Transverse colon (tissue), 4 donors: ENCODE measurements around the gene LYRM4. TPM values are rescaled to one million over a fixed set of nuclear protein-coding genes. Genes with fewer than 3 reads are reported as not detected.

Experiments used
- DNase-seq: peaks from one replicate; pipeline ENCODE4 v3.0.0-alpha.2; 2019
- H3K27ac ChIP-seq, 4 donors: fragments of 200-600 bp; sonication (generic); 2 replicates each; pipeline ENCODE4 v1.5.1; 2016 to 2018; ENCODE audit warnings: inconsistent platforms in 4 of 4
- H3K27me3 ChIP-seq: fragments of 200-600 bp; sonication (generic); 2 replicates; pipeline ENCODE4 v1.5.1; 2017; ENCODE audit warnings: inconsistent platforms
- H3K36me3 ChIP-seq, 4 donors: fragments of 200-600 bp; sonication (generic); 2 replicates each; pipeline ENCODE4 v1.5.1; 2017 to 2019; ENCODE audit warnings: inconsistent platforms in 4 of 4
- H3K4me1 ChIP-seq, 4 donors: fragments of 200-600 bp; sonication (generic); 2 replicates each; pipeline ENCODE4 v1.5.1; 2017 to 2020; ENCODE audit warnings: inconsistent platforms in 4 of 4
- H3K4me3 ChIP-seq, 4 donors: fragments of 200-600 bp; sonication (generic); 1 replicate in 1 of 4; 2 replicates in 3 of 4; pipeline versions ENCODE4 v1.5.1 to v1.6.1; 2017 to 2019; ENCODE audit warnings: inconsistent platforms in 4 of 4
- H3K9me3 ChIP-seq, 2 donors: fragments of 200-600 bp; sonication (generic); 2 replicates each; pipeline ENCODE4 v1.5.1; 2017 to 2019; ENCODE audit warnings: inconsistent platforms in 2 of 2
- CTCF ChIP-seq, 5 experiments: fragments of 200-600 bp in 3 of 5; fragments of 450-650 bp in 2 of 5; sonication (generic) in 3 of 5; IDR thresholded peaks; 1 replicate in 2 of 5; 2 replicates in 3 of 5; pipeline ENCODE4 v1.5.1; 2016 to 2017; ENCODE audit warnings: antibody characterized with exemption in 5 of 5, inconsistent platforms in 3 of 5, mild to moderate bottlenecking in 2 of 5, moderate library complexity in 1 of 5
- EP300 ChIP-seq: sonication (generic); formaldehyde crosslinking; IDR thresholded peaks from one replicate; pipeline ENCODE4 v1.6.1; 2017; ENCODE audit warnings: antibody characterized with exemption, low read depth
- POLR2A ChIP-seq: fragments of 450-650 bp; IDR thresholded peaks from one replicate; pipeline ENCODE4 v1.6.1; 2016; ENCODE audit warnings: antibody characterized with exemption, mild to moderate bottlenecking, moderate library complexity
- POLR2AphosphoS5 ChIP-seq, 3 donors: sonication (generic); formaldehyde crosslinking; IDR thresholded peaks; one replicate each; pipeline ENCODE4 v1.6.1; 2016; ENCODE audit warnings: antibody characterized with exemption in 3 of 3
- WGBS, 2 donors: methylation state at CpG; one replicate each; pipeline ENCODE4 v1.1.5; 2018; ENCODE audit warnings: low coverage in 1 of 2; 5-methylcytosine and 5-hydroxymethylcytosine counted together
- in situ Hi-C, 4 donors: fragments of 200-750 bp; cut with MboI; loops; one replicate each; pipeline versions ENCODE4 v1.15.0 to v1.15.1; 2017; ENCODE audit warnings: low sequenced_read_pairs in 3 of 4, low pct_ligation_motif_present in 1 of 4, low pct_unique_long_range_greater_than_20kb in 1 of 4
- intact Hi-C: fragments of 100-400 bp; cut with DNase I; formaldehyde crosslinking; loops from one replicate; pipeline ENCODE4 v1.15.1; 2023; ENCODE audit warnings: low total_unique reads
- total RNA-seq, 4 donors: library from RNA; depleted of rRNA; stranded (reverse); fragments of >200 nt; gene quantifications; one replicate each; pipeline ENCODE4 v1.1.0, GENCODE V29; 2016

LYRM4 gene
- total RNA-seq, 4 donors from 2014 or later = 3.0 to 14.0 (median 6.9) TPM

GRCh38 chr6:5246141-5247097, 14.3 kb downstream of the LYRM4 start:
- Histone ChIP-seq H3K27ac (no peak overlapping the region), H3K4me1 (no peaks in the 10 kb centered on the region), H3K4me3 (no peak overlapping the region), H3K27me3 (no peaks in the 10 kb centered on the region), H3K36me3 (no peaks in the 10 kb centered on the region), H3K9me3 (no peaks in the 10 kb centered on the region)
- in situ Hi-C loops (no loop called here), intact Hi-C loops (no loop called here)
- WGBS, 2 donors = 87 to 95% methylated on average over 4 to 13 of the region's 13 CpGs
- no peak for DNase-seq
- no peak for TF ChIP-seq POLR2AphosphoS5 (IDR thresholded peaks at IDR 0.05)

- in situ Hi-C loops (no loop called here), intact Hi-C loops (no loop called here)
- Histone ChIP-seq H3K4me1 (no peaks in the 10 kb centered on the region), H3K4me3 (no peak overlapping the region), H3K27me3 (no peaks in the 10 kb centered on the region), H3K27ac (no peak overlapping the region), H3K9me3 (no peaks in the 10 kb centered on the region), H3K36me3 (no peaks in the 10 kb centered on the region)
- 94 to 96% methylated on average over 2 to 12 of the region's 12 CpGs for WGBS, 2 donors
- TF ChIP-seq CTCF (IDR thresholded peaks at IDR 0.05) (no peak), EP300 (no peak), POLR2AphosphoS5 (IDR thresholded peaks at IDR 0.05) (no peak), POLR2A (no peak)
- DNase-seq = no peak
These were observed 17.7 kb downstream of the LYRM4 start for GRCh38 chr6:5243069-5243468.

- WGBS, 2 donors = 92 to 93% methylated on average over 2 of the region's 2 CpGs
- H3K27me3 ChIP-seq = no peaks in the 10 kb centered on the region
- no peak for TF ChIP-seq CTCF (IDR thresholded peaks at IDR 0.05)
- TF ChIP-seq EP300 = no peak
- TF ChIP-seq POLR2A = no peak
- TF ChIP-seq POLR2AphosphoS5 (IDR thresholded peaks at IDR 0.05) = no peak
- no peak overlapping the region for H3K4me3 ChIP-seq
- H3K4me1 ChIP-seq = no peaks in the 10 kb centered on the region
- no peak for DNase-seq
- H3K36me3 ChIP-seq = no peaks in the 10 kb centered on the region
- in situ Hi-C loops (no loop called here), intact Hi-C loops (no loop called here)
- no peaks in the 10 kb centered on the region for H3K9me3 ChIP-seq
- no peak overlapping the region for H3K27ac ChIP-seq
These were observed 19.5 kb downstream of the LYRM4 start for GRCh38 chr6:5241252-5241651.

- intact Hi-C loops (no loop called here), in situ Hi-C loops (no loop called here)
- Histone ChIP-seq H3K9me3 (no peaks in the 10 kb centered on the region), H3K27me3 (no peaks in the 10 kb centered on the region), H3K36me3 (no peaks in the 10 kb centered on the region), H3K27ac (no peak overlapping the region), H3K4me1 (no peaks in the 10 kb centered on the region), H3K4me3 (no peak overlapping the region)
- DNase-seq = no peak
- TF ChIP-seq POLR2AphosphoS5 (IDR thresholded peaks at IDR 0.05) = no peak
- no peak for TF ChIP-seq EP300
- no peak for TF ChIP-seq POLR2A
- no peak for TF ChIP-seq CTCF (IDR thresholded peaks at IDR 0.05)
- WGBS, 2 donors = 86 to 92% methylated on average over 1 of the region's 1 CpG
These were observed 22.4 kb downstream of the LYRM4 start for GRCh38 chr6:5238336-5238735.
